Activated naive CD8-positive, alpha-beta T cell treated with anti-CD3 and anti-CD28 coated beads, Interleukin-2, amount 10 ng/mL, durations not matched to agents 7 days and 5 days (primary cell): ENCODE measurements around the gene HEBP2. TPM values are rescaled to one million over a fixed set of nuclear protein-coding genes. Genes with fewer than 3 reads are reported as not detected.

Experiments
- ATAC-seq: fragments of 150-1000 bp; cut with Tn5 transposase; one replicate; pipeline ENCODE4 v1.10.0; 2021; ENCODE audit warnings: low read depth, moderate library complexity
- POLR2A ChIA-PET: fragments of 350-600 bp; sonication (Branson Sonifier 250); formaldehyde crosslinking; loops from one replicate; lab custom pipeline; 2021; ENCODE audit warnings: antibody characterized with exemption; lab: Charles Lee
- DNase-seq: peaks from one replicate; pipeline ENCODE4 v3.0.0; 2021
- H3K27ac Mint-ChIP-seq: one replicate; pipeline ENCODE4 v1.8.0; 2022; ENCODE audit warnings: mild to moderate bottlenecking, mixed read lengths
- H3K27me3 Mint-ChIP-seq: one replicate; pipeline ENCODE4 v1.8.0; 2022; ENCODE audit warnings: mild to moderate bottlenecking, moderate library complexity, mixed read lengths
- H3K36me3 Mint-ChIP-seq: one replicate; pipeline ENCODE4 v1.8.0; 2021; ENCODE audit warnings: mild to moderate bottlenecking, mixed read lengths
- H3K4me1 Mint-ChIP-seq: one replicate; pipeline ENCODE4 v1.8.0; 2021; ENCODE audit warnings: mixed read lengths
- H3K4me3 Mint-ChIP-seq: one replicate; pipeline ENCODE4 v1.8.0; 2022; ENCODE audit warnings: mild to moderate bottlenecking, moderate library complexity, mixed read lengths
- H3K9me3 Mint-ChIP-seq: one replicate; pipeline ENCODE4 v1.8.0; 2021; ENCODE audit warnings: mixed read lengths
- microRNA-seq: library from miRNA; unstranded; fragments of <30 nt; microRNA quantifications from one replicate; pipeline ENCODE4 v1.2.0, GENCODE V29; 2022
- total RNA-seq, 2 experiments: library from RNA; stranded (reverse); gene quantifications; one replicate each; pipeline ENCODE4 v1.2.3, GENCODE V29; 2021

HEBP2 gene
- total RNA-seq, 2 experiments from 2014 or later = 42.1 to 44.2 TPM

DNA sequence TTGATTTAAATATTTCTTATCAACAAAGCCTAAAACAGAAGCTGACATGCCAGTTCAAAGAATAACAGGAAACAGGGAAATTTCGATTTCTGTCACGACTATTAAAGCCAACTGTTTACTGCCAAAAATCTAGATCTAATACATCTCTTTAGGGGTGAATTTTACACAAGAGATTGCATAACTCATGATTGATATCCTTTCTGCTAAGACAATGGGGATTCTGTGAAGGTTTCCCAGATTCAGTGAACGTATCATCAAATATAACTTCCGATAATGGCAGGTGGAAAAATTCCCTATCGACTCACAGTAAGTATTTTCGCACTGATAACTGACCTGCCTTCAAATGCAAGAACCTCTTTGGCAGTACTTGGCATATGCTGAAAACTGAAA lies 52.4 kb downstream of the HEBP2 start:
- H3K27me3 Mint-ChIP-seq = no peaks in the 10 kb centered on the region
- H3K4me1 Mint-ChIP-seq = peaks cover 19% of the 10 kb centered on the region
- peak overlapping the region; percentile 88 for H3K27ac Mint-ChIP-seq
- POLR2A ChIA-PET = interaction anchor here (0.7 to 1.7 kb wide), 2 partner anchors 9 to 52 kb away, joined by 3 to 11 read pairs; partner anchors contain the start of gene HEBP2
- peaks cover 2% of the 10 kb centered on the region for H3K36me3 Mint-ChIP-seq
- H3K9me3 Mint-ChIP-seq = no peaks in the 10 kb centered on the region
- peak overlapping the region; percentile 64 for H3K4me3 Mint-ChIP-seq
- DNase-seq (no peak), ATAC-seq (no peak)

DNA sequence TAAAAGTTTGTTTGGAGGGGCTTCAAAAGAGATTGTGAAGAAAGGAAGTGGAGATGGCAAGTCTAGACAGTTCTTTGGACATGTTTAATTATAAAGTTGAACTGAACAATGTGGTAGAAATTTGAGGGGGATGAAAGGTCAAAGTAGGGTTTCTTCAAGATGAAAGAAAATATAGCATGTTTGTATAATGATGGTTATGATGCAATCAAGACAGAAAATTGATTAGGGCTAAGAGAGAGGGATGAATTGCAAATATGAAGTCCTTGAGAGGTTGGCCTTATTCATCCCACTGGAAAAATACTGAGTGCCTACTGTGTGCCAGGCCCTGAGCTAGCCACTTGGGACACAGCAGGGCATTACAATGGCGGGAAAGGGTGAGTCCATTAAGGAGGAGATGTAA lies 57.6 kb downstream of the HEBP2 start:
- ATAC-seq (no peak), DNase-seq (no peak)
- H3K27me3 Mint-ChIP-seq = no peaks in the 10 kb centered on the region
- H3K4me1 Mint-ChIP-seq = peaks cover 5% of the 10 kb centered on the region
- H3K4me3 Mint-ChIP-seq = no peak overlapping the region
- POLR2A ChIA-PET = no interaction called here
- H3K36me3 Mint-ChIP-seq = peaks cover 2% of the 10 kb centered on the region
- H3K27ac Mint-ChIP-seq = no peak overlapping the region
- H3K9me3 Mint-ChIP-seq = peaks cover 6% of the 10 kb centered on the region

DNA sequence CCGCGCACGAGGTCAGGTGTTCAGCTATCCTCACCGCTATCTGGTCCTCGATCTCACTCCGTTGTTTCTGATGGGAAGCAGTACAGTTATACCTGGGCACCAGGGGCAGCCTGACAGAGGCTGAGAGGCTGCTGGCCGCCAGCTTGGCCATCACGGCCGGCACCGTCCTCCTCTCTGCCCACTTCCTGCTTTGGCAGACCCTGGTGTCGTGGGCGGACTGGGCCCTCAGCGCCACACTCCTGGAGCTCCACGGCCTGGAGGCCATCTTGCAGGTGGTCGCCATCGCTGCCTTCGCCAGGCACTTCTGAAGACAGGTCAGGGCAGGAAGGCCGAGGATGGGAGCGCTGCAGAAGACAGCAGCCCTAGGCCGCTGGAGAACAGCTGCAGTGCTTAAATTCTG lies 60.1 kb downstream of the HEBP2 start:
- Mint-ChIP-seq H3K27ac (no peak overlapping the region), H3K4me1 (peaks cover 5% of the 10 kb centered on the region), H3K9me3 (peaks cover 6% of the 10 kb centered on the region), H3K27me3 (no peaks in the 10 kb centered on the region), H3K36me3 (no peaks in the 10 kb centered on the region), H3K4me3 (no peak overlapping the region)
- POLR2A ChIA-PET = interaction anchor here (0.7 kb wide), 1 partner anchor 767 kb away, joined by 3 read pairs; no protein-coding TSS in a partner anchor
- no peak for ATAC-seq
- DNase-seq = no peak

DNA sequence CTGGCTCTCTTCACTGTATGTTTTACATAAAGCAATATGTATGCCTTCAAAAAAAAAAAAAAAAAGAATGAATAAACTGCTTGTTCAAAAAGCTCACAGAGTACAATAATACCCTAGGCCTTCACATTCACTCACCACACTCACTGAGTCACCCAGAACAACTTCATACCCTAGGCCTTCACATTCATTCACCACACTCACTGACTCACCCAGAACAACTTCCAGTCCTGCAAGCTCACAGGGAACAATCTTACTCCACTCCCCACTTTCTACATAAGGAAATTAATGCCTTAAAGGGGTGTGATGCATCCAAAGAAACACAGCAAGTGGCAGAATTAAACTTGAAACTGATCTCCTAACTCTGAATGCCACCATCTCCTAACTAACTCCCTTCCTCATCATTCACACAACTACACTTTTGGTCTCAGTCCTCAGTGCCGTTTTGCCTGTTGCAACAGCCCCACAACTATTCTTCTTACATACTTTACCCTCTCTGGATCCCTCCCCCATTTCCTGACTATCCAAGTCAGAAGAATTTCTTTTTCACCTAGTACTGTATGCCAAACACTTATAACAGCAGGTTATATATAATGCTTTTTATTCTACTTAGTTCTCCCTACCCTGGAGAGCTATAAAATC lies 61.1 kb downstream of the HEBP2 start:
- ATAC-seq (peak; percentile 39), DNase-seq (no peak)
- Mint-ChIP-seq H3K4me1 (peaks cover 5% of the 10 kb centered on the region), H3K4me3 (no peak overlapping the region), H3K27ac (peak overlapping the region; percentile 8), H3K36me3 (no peaks in the 10 kb centered on the region), H3K27me3 (no peaks in the 10 kb centered on the region), H3K9me3 (peaks cover 6% of the 10 kb centered on the region)
- POLR2A ChIA-PET = interaction anchor here (0.6 kb wide), 1 partner anchor 8 kb away, joined by 3 read pairs; no protein-coding TSS in a partner anchor

DNA sequence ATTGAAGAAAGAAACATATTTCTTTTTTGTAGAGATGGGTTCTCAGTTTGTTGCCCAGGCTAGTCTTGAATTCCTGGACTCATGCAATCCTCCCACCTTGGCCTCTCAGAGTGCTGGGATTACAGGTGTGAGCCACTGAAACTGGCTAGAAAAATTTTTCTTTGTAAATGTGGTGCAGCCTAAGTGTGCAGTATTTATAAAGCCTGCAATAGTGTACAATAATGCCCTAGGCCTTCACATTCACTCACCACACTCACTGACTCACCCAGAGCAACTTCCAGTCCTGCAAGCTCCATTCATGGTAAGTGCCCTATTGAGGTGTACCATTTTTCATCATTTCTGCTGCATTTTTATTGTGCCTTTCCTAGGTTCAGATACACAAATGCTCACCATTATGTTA lies 63.9 kb downstream of the HEBP2 start:
- Mint-ChIP-seq H3K9me3 (peaks cover 2% of the 10 kb centered on the region), H3K27me3 (peaks cover 2% of the 10 kb centered on the region), H3K36me3 (no peaks in the 10 kb centered on the region), H3K4me3 (no peak overlapping the region), H3K4me1 (peaks cover 5% of the 10 kb centered on the region), H3K27ac (no peak overlapping the region)
- ATAC-seq (no peak), DNase-seq (no peak)
- POLR2A ChIA-PET = no interaction called here

DNA sequence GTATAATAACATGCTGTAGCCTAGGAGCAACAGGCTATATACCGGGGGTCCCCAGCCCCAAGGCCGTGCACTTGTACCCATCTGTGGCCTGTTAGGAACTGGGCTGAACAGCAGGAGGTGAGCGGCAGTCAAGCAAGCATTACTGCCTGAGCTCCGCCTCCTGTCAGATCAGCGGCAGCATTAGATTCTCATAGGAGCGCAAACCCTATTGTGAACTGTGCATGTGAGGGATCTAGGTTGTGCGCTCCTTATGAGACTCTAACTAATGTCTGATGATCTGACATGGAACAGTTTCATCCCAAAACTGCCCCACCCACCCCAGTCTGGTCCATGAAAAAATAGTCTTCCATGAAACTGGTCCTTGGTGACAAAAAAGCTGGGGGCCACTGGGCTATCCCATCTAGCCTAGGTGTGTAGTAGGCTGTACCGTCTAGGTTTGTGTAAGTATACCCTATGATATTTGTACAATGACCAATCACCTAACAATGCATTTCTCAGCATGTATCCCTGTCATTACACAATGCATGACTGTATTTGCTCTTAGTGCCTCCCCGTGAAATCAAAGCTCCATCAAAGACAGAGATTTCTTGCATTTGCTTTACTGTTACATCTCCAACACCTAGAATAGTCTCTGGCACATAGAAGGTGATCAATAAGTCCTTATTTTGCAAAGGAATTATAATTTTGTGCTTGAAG lies 64.4 kb downstream of the HEBP2 start:
- H3K27ac Mint-ChIP-seq = no peak overlapping the region
- H3K4me1 Mint-ChIP-seq = peaks cover 5% of the 10 kb centered on the region
- ATAC-seq (no peak), DNase-seq (no peak)
- H3K27me3 Mint-ChIP-seq = peaks cover 2% of the 10 kb centered on the region
- no peak overlapping the region for H3K4me3 Mint-ChIP-seq
- H3K9me3 Mint-ChIP-seq = peaks cover 2% of the 10 kb centered on the region
- POLR2A ChIA-PET = no interaction called here
- no peaks in the 10 kb centered on the region for H3K36me3 Mint-ChIP-seq

Small RNA genes within 50 kb of the gene (microRNA-seq; reads per million reads assigned to microRNA genes)
- gene MIR3145 = not detected

Other genes starting within 250 kb of the HEBP2 start
- under 1 TPM; 0.28 to 0.30 TPM for gene ARFGEF3, start 242.3 kb upstream of the HEBP2 start, total RNA-seq
- not detected for gene PBOV1, start 185.7 kb upstream of the HEBP2 start, total RNA-seq
- not detected for gene SMIM28, start 26.3 kb upstream of the HEBP2 start, total RNA-seq
- under 1 TPM; 0.14 to 0.44 TPM for gene NHSL1, start 95.3 kb downstream of the HEBP2 start, total RNA-seq